Heart right ventricle (tissue), 16 donors: Measurements from ENCODE around the gene IGFN1. TPM values are rescaled to one million over a fixed set of nuclear protein-coding genes. Genes with fewer than 3 reads are reported as not detected.

Experiments used
- ATAC-seq, 8 donors: fragments of 200-7000 bp; cut with Tn5 transposase; one replicate each; pipeline ENCODE4 v1.9.1; 2020; ENCODE audit warnings: mild to moderate bottlenecking in 8 of 8, moderate library complexity in 8 of 8, moderate number of reproducible peaks in 1 of 8
- DNase-seq, 2 donors: peaks; one replicate each; pipeline ENCODE4 v3.0.0-alpha.2; 2020
- H3K27ac ChIP-seq, 10 donors: fragments of 200-600 bp; sonication (generic) in 2 of 10; one replicate each; pipeline versions ENCODE4 v1.5.0 to v1.8.0; 2020 to 2022; ENCODE audit warnings: mild to moderate bottlenecking in 3 of 10
- H3K27me3 ChIP-seq, 7 donors: fragments of 200-600 bp; one replicate each; pipeline ENCODE4 v1.8.0; 2021 to 2022; ENCODE audit warnings: mild to moderate bottlenecking in 2 of 7
- H3K36me3 ChIP-seq, 9 donors: fragments of 200-600 bp; sonication (generic) in 1 of 9; one replicate each; pipeline versions ENCODE4 v1.5.0 to v1.8.0; 2020 to 2022; ENCODE audit warnings: mild to moderate bottlenecking in 2 of 9
- H3K4me1 ChIP-seq, 9 donors: fragments of 200-600 bp; sonication (generic) in 1 of 9; one replicate each; pipeline versions ENCODE4 v1.5.0 to v1.8.0; 2020 to 2022; ENCODE audit warnings: mild to moderate bottlenecking in 4 of 9
- H3K4me3 ChIP-seq, 10 donors: fragments of 200-600 bp; sonication (generic) in 2 of 10; one replicate each; pipeline versions ENCODE4 v1.5.0 to v1.8.0; 2020 to 2022; ENCODE audit warnings: mild to moderate bottlenecking in 7 of 10, moderate library complexity in 2 of 10
- H3K9me3 ChIP-seq, 11 donors: fragments of 200-600 bp in 10 of 11; sonication (generic) in 2 of 11; one replicate each; pipeline versions ENCODE4 v1.5.0 to v1.8.0; 2013 to 2022; ENCODE audit warnings: mild to moderate bottlenecking in 2 of 11, control low read depth in 1 of 11, moderate library complexity in 1 of 11
- WGBS, 2 donors: extraction: QIAGEN DNeasy Blood & Tissue Kit; methylation state at CpG; one replicate each; pipeline ENCODE4 v1.1.7; 2013; ENCODE audit warnings: inconsistent platforms in 1 of 2; 5-methylcytosine and 5-hydroxymethylcytosine counted together
- intact Hi-C, 10 donors: fragments of 100-400 bp; cut with DNase I; formaldehyde crosslinking; loops; one replicate each; pipeline versions ENCODE4 v1.11.1 to v1.14.2; 2022
- polyA plus RNA-seq, 2 donors: library from polyadenylated mRNA; stranded (reverse); fragments of 200-250 nt; gene quantifications; one replicate each; pipeline ENCODE4 v1.2.3, GENCODE V29; 2013
- total RNA-seq, 10 donors: library from RNA; stranded (reverse); fragmentation: NEBNext Ultra II Directional in 3 of 10; extraction: Animal tissue kit (Norgen Biotek cat#: 25700) in 3 of 10; gene quantifications; one replicate each; pipeline versions ENCODE4 v1.2.1 to v1.2.4, GENCODE V29; 2021 to 2023
- TF ChIP-seq, protein P1 (sequence below), 9 donors: fragments of 200-600 bp; sonication (generic) in 2 of 9; IDR thresholded peaks; one replicate each; pipeline versions ENCODE4 v1.5.0 to v1.8.0; 2021 to 2022; ENCODE audit warnings: antibody characterized with exemption in 9 of 9, mild to moderate bottlenecking in 5 of 9, moderate library complexity in 1 of 9
- donor health status: Arrhythmogenic right ventricular cardiomyopathy.
- donor health status: ischemic (EF 13 %, LVEDD 7.1; RV severe dilation, severe dysfunction).
- donor health status: healthy with polysubstance abuse.
- donor health status: DM: no; HTN: yes; CAD: no.
- donor health status: DM: no; HTN: no; CAD: no.
- donor health status: ischemic (EF 25% LVEDD 6.9; RV normal size, moderate dysfunction).
- donor health status: ischemic (EF 25% LVEDD 5.7; RV mildly dilated, moderate dysfunction).
- donor health status: healthy.
- donor health status: DM: yes; HTN: yes; CAD: no.
- donor health status: Ischemic cardiomyopathy.
- donor health status: ischemic (EF 35%, LVEDD 5.7; RV mildly dilated, moderate dysfunction).
- donor health status: nonischemic (EF 11% LVEDD 7.7; RV severe dilation, severe dysfunction).
- donor health status: DM: yes; HTN: yes; CAD: no.
- donor health status: PGD.
- donor health status: ischemic (EF 29% LVEDD 5.4; RV normal size, mild dysfunction).
- donor health status: nonischemic (EF 23%, LVEDD 6.1; RV moderate dilation, normal function).

IGFN1 gene
- total and polyA plus RNA-seq, 12 donors: 0.01 to 0.07 (median 0.02) TPM; not detected in 7

DNA sequence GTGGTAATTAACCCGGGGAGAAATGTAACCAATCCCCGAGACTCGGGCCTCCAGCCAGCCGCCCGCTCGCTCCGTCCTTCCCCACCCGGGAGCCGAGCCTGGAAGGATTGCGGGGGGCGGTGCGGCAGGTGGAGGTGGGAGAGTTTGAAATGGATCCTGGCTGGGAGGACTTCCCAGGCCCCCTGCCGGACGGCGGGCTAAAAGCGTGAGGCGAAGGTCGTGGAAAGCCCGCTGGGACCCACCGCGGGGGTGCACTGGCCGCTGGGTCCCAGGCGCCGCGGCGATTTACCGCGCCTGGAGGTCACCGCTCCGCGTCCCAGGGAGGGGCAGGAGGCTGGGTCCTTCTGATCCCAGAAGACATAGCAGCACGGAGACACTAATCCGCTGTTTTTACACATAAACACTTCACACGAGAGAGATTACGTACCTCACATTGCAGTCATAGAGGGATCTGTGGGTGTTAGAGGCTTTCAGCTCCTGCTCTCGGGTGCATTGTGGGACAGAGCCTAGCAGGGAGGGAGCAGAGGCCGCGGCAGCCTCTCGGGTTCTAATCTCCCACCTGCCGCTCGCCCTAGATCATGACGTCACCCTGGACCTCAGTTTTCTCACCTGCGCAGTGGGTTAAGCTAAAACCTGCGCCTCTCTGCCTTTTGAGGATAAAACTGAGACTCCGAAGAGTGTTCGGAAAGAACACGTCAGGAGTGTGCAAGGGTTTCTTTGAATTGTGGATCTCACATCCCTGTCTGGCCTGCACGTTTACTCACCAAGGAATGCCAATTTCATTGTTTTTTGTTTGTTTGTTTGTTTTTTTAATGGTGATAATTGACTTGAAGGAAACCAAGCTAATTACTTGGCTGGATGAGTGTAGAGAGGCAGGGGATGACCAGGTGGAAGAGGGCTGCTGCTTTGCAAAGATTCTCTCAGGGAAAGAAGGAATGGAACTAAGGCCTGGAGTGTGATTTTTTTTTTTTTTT lies 19.3 kb upstream of the IGFN1 start:
- no peaks in the 10 kb centered on the region for H3K36me3 ChIP-seq
- DNase-seq (peak; percentile 24 to 47), ATAC-seq (peak; percentile 44 to 66 (median 60))
- peak overlapping the region; percentile 85 to 94 (median 91) for H3K27ac ChIP-seq
- intact Hi-C loops: no loop called here
- peaks cover 0 to 22% (median 5%) of the 10 kb centered on the region in 9 donors for H3K4me1 ChIP-seq
- no peaks in the 10 kb centered on the region for H3K27me3 ChIP-seq
- H3K9me3 ChIP-seq: no peaks in the 10 kb centered on the region
- WGBS, 2 donors: 8 to 9% methylated on average over 48 of the region's 48 CpGs
- H3K4me3 ChIP-seq: peak overlapping the region; percentile 51 to 90 (median 73)
- TF ChIP-seq, protein P1, sequence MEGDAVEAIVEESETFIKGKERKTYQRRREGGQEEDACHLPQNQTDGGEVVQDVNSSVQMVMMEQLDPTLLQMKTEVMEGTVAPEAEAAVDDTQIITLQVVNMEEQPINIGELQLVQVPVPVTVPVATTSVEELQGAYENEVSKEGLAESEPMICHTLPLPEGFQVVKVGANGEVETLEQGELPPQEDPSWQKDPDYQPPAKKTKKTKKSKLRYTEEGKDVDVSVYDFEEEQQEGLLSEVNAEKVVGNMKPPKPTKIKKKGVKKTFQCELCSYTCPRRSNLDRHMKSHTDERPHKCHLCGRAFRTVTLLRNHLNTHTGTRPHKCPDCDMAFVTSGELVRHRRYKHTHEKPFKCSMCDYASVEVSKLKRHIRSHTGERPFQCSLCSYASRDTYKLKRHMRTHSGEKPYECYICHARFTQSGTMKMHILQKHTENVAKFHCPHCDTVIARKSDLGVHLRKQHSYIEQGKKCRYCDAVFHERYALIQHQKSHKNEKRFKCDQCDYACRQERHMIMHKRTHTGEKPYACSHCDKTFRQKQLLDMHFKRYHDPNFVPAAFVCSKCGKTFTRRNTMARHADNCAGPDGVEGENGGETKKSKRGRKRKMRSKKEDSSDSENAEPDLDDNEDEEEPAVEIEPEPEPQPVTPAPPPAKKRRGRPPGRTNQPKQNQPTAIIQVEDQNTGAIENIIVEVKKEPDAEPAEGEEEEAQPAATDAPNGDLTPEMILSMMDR (IDR thresholded peaks at IDR 0.05): peak in 6 of 9 donors; percentile 25 to 50 (median 38)

DNA sequence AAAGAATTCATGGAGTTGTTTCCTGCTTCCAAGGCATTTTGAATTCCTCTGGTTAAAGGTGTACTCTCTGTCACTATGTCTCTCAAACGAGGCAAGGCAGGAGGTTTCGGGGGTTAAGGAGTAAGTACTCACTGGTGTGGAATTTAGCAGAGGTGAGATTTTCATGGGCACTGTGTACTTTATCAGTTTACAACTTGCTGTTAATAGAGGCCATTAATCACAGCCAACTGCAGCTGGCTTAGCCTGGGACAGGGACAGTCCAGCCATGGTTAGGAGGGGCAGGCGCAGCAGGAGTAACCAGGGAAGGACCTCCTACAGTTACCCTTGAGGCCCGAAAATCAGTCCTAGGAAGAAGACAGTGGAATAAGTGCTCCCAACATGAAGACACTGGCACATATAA lies 18.3 kb upstream of the IGFN1 start:
- TF ChIP-seq, protein P1 (IDR thresholded peaks at IDR 0.05): no peak
- Histone ChIP-seq H3K4me1 (peaks cover 0 to 22% (median 5%) of the 10 kb centered on the region in 9 donors), H3K9me3 (no peaks in the 10 kb centered on the region), H3K4me3 (no peak overlapping the region), H3K27ac (no peak overlapping the region), H3K27me3 (no peaks in the 10 kb centered on the region), H3K36me3 (no peaks in the 10 kb centered on the region)
- ATAC-seq: no peak
- DNase-seq: no peak
- WGBS, 2 donors: 74 to 75% methylated on average over 4 of the region's 4 CpGs
- intact Hi-C loops: no loop called here

DNA sequence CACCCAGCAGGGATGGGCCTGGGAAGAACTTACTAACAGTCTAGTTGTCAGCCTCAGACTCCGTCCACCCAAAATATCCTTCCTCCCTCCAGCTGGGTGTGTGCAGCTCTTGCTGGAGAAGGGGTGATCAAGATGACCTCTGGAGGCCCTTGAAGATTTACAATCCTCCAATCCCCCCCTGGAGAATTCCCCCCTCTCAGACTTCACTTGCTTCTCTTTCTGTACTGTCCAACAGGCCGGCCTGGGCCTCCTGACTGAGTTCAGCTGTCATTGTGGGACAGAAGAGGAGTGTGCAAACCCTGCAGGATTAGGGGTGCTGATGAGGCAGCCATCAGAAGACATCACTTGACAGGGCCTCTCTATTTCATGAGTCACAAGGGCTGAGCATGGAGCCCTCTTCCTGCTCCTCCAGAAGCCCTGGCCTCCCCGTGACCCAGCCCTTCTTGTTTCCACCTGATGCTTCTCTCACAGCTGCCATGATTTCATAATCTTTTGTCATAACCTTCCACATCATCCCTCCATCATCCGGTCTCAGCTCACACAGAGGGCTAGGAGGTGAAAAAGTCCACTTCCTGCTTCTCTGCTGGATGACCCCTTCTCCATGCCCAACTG lies 17.5 kb upstream of the IGFN1 start:
- no peak for ATAC-seq

DNA sequence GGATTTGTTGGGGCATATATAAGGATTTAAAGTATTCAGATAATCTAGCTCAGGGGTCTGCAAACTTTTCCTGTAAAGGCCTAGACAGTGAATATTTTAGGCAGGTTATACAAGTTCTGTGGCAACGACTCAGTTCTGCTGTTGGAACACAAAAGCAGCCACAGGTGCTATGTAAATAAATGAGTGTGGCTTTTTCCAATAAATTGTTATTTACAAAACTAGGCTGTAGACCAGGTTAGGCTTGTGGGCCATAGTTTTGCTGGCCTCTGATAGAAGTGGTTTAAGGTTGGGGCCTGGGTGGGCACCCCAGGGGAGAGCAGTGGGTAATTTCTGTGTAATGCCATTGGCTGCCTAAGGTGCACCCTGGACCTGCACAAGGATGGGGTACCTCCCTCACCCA lies 16.9 kb upstream of the IGFN1 start:
- H3K27me3 ChIP-seq: no peaks in the 10 kb centered on the region
- H3K36me3 ChIP-seq: no peaks in the 10 kb centered on the region
- peaks cover 0 to 22% (median 5%) of the 10 kb centered on the region in 9 donors for H3K4me1 ChIP-seq
- TF ChIP-seq, protein P1 (IDR thresholded peaks at IDR 0.05): no peak
- peaks cover 0 to 4% (median 0%) of the 10 kb centered on the region in 11 donors for H3K9me3 ChIP-seq
- H3K4me3 ChIP-seq: no peak overlapping the region
- ATAC-seq (no peak), DNase-seq (no peak)
- intact Hi-C loops: no loop called here
- no peak overlapping the region for H3K27ac ChIP-seq
- WGBS, 2 donors: 86 to 88% methylated on average over 1 of the region's 1 CpG

More for the DNA sequence above, 17.5 kb upstream of the IGFN1 start:
- no peaks in the 10 kb centered on the region for H3K27me3 ChIP-seq
- H3K9me3 ChIP-seq: no peaks in the 10 kb centered on the region
- H3K36me3 ChIP-seq: no peaks in the 10 kb centered on the region
- H3K4me1 ChIP-seq: peaks cover 0 to 22% (median 5%) of the 10 kb centered on the region in 9 donors
- no peak for DNase-seq
- no peak overlapping the region for H3K4me3 ChIP-seq
- 82 to 93% methylated on average over 4 of the region's 4 CpGs for WGBS, 2 donors
- TF ChIP-seq, protein P1 (IDR thresholded peaks at IDR 0.05): no peak
- intact Hi-C loops: no loop called here
- no peak overlapping the region for H3K27ac ChIP-seq
